IPS-20b (cell line): ENCODE measurements around the gene CACNA1H.

Experiments used
- H3K27ac ChIP-seq: one replicate; pipeline ENCODE4 v1.5.1; 2013; ENCODE audit warnings: low read length
- H3K27me3 ChIP-seq: 2 replicates; pipeline ENCODE4 v1.6.1; 2013; ENCODE audit warnings: mild to moderate bottlenecking, low read length, inconsistent platforms; ENCODE audit not compliant: insufficient read depth
- H3K36me3 ChIP-seq: 2 replicates; pipeline ENCODE4 v1.6.1; 2013; ENCODE audit warnings: low read depth, mild to moderate bottlenecking, inconsistent platforms, low read length, moderate library complexity; ENCODE audit not compliant: insufficient read depth
- H3K4me1 ChIP-seq: 2 replicates; pipeline ENCODE4 v1.6.1; 2013; ENCODE audit warnings: mild to moderate bottlenecking, control low read depth, inconsistent platforms, low read length, moderate library complexity; ENCODE audit not compliant: insufficient read depth
- H3K4me3 ChIP-seq: 2 replicates; pipeline ENCODE4 v1.5.1; 2013; ENCODE audit warnings: mild to moderate bottlenecking, low read length, inconsistent platforms
- H3K9ac ChIP-seq: 2 replicates; pipeline ENCODE4 v1.6.1; 2013; ENCODE audit warnings: low read depth, mild to moderate bottlenecking, inconsistent platforms, low read length, moderate library complexity
- H3K9me3 ChIP-seq: 2 replicates; pipeline ENCODE4 v1.6.1; 2013; ENCODE audit warnings: mild to moderate bottlenecking, low read depth, low read length, inconsistent platforms; ENCODE audit not compliant: insufficient read depth

CACNA1H gene

GRCh38 chr16:1133810-1134520 is 18.9 kb upstream of the CACNA1H start:
- H3K27ac ChIP-seq = no peak overlapping the region
- no peaks in the 10 kb centered on the region for H3K4me1 ChIP-seq
- no peaks in the 10 kb centered on the region for H3K27me3 ChIP-seq

GRCh38 chr16:1134776-1135458 is 18.0 kb upstream of the CACNA1H start:
- Histone ChIP-seq H3K27ac (no peak overlapping the region), H3K9me3 (no peaks in the 10 kb centered on the region), H3K4me1 (no peaks in the 10 kb centered on the region), H3K36me3 (no peaks in the 10 kb centered on the region), H3K27me3 (no peaks in the 10 kb centered on the region), H3K4me3 (no peak overlapping the region), H3K9ac (no peak overlapping the region)

More at GRCh38 chr16:1133810-1134520, 18.9 kb upstream of the CACNA1H start:
- no peak overlapping the region for H3K9ac ChIP-seq
- H3K4me3 ChIP-seq = no peak overlapping the region
- no peaks in the 10 kb centered on the region for H3K36me3 ChIP-seq
- H3K9me3 ChIP-seq = no peaks in the 10 kb centered on the region

- H3K27me3 ChIP-seq = no peaks in the 10 kb centered on the region
- no peaks in the 10 kb centered on the region for H3K36me3 ChIP-seq
- no peak overlapping the region for H3K4me3 ChIP-seq
Measured at GRCh38 chr16:1135459-1135825, 17.5 kb upstream of the CACNA1H start.

GRCh38 chr16:1137604-1138003 is 15.3 kb upstream of the CACNA1H start:
- H3K27ac ChIP-seq = no peak overlapping the region
- no peak overlapping the region for H3K9ac ChIP-seq
- H3K4me1 ChIP-seq = no peaks in the 10 kb centered on the region
- H3K36me3 ChIP-seq = no peaks in the 10 kb centered on the region
- no peak overlapping the region for H3K4me3 ChIP-seq
- no peaks in the 10 kb centered on the region for H3K9me3 ChIP-seq
- no peaks in the 10 kb centered on the region for H3K27me3 ChIP-seq

More at GRCh38 chr16:1135459-1135825, 17.5 kb upstream of the CACNA1H start:
- Histone ChIP-seq H3K27ac (no peak overlapping the region), H3K9me3 (no peaks in the 10 kb centered on the region), H3K4me1 (no peaks in the 10 kb centered on the region), H3K9ac (no peak overlapping the region)

- Histone ChIP-seq H3K4me3 (no peak overlapping the region), H3K27me3 (no peaks in the 10 kb centered on the region), H3K36me3 (no peaks in the 10 kb centered on the region), H3K9ac (no peak overlapping the region), H3K27ac (no peak overlapping the region), H3K9me3 (no peaks in the 10 kb centered on the region), H3K4me1 (no peaks in the 10 kb centered on the region)
Measured at GRCh38 chr16:1140582-1141162, 12.2 kb upstream of the CACNA1H start.

- Histone ChIP-seq H3K36me3 (no peaks in the 10 kb centered on the region), H3K9me3 (no peaks in the 10 kb centered on the region), H3K27ac (no peak overlapping the region), H3K4me1 (no peaks in the 10 kb centered on the region), H3K27me3 (no peaks in the 10 kb centered on the region), H3K9ac (no peak overlapping the region), H3K4me3 (no peak overlapping the region)
Measured at GRCh38 chr16:1141191-1141590, 11.7 kb upstream of the CACNA1H start.

- Histone ChIP-seq H3K4me3 (no peak overlapping the region), H3K9ac (no peak overlapping the region), H3K4me1 (no peaks in the 10 kb centered on the region), H3K36me3 (no peaks in the 10 kb centered on the region), H3K27me3 (no peaks in the 10 kb centered on the region), H3K27ac (no peak overlapping the region), H3K9me3 (no peaks in the 10 kb centered on the region)
Measured at GRCh38 chr16:1141716-1142115, 11.2 kb upstream of the CACNA1H start.

GRCh38 chr16:1142911-1143310 is 10.0 kb upstream of the CACNA1H start:
- no peaks in the 10 kb centered on the region for H3K27me3 ChIP-seq
- no peaks in the 10 kb centered on the region for H3K9me3 ChIP-seq
- H3K36me3 ChIP-seq = no peaks in the 10 kb centered on the region
- H3K27ac ChIP-seq = no peak overlapping the region
- no peak overlapping the region for H3K4me3 ChIP-seq
- H3K4me1 ChIP-seq = no peaks in the 10 kb centered on the region
- H3K9ac ChIP-seq = no peak overlapping the region

- Histone ChIP-seq H3K9me3 (no peaks in the 10 kb centered on the region), H3K36me3 (no peaks in the 10 kb centered on the region), H3K27ac (no peak overlapping the region), H3K27me3 (no peaks in the 10 kb centered on the region), H3K9ac (no peak overlapping the region), H3K4me3 (no peak overlapping the region), H3K4me1 (no peaks in the 10 kb centered on the region)
Measured at GRCh38 chr16:1143761-1144450, 9.0 kb upstream of the CACNA1H start.

GRCh38 chr16:1144476-1145382 is 8.2 kb upstream of the CACNA1H start:
- H3K9me3 ChIP-seq = no peaks in the 10 kb centered on the region
- H3K27ac ChIP-seq = no peak overlapping the region
- no peaks in the 10 kb centered on the region for H3K36me3 ChIP-seq
- H3K4me3 ChIP-seq = no peak overlapping the region
- H3K9ac ChIP-seq = no peak overlapping the region
- H3K4me1 ChIP-seq = no peaks in the 10 kb centered on the region
- H3K27me3 ChIP-seq = no peaks in the 10 kb centered on the region
